Activated T-cell treated with anti-CD3 and anti-CD28 coated beads for 4 hours (primary cell): ENCODE data around the gene SIPA1L3.
"Not testable (repeated sequence)": the region's sequence is repeated elsewhere in the genome, so short reads cannot be mapped to it uniquely, and the experiment has no call there.

Experiments used
- DNase-seq: peaks from one replicate; pipeline ENCODE4 v3.0.0-alpha.2; 2020

The SIPA1L3 gene, protein sequence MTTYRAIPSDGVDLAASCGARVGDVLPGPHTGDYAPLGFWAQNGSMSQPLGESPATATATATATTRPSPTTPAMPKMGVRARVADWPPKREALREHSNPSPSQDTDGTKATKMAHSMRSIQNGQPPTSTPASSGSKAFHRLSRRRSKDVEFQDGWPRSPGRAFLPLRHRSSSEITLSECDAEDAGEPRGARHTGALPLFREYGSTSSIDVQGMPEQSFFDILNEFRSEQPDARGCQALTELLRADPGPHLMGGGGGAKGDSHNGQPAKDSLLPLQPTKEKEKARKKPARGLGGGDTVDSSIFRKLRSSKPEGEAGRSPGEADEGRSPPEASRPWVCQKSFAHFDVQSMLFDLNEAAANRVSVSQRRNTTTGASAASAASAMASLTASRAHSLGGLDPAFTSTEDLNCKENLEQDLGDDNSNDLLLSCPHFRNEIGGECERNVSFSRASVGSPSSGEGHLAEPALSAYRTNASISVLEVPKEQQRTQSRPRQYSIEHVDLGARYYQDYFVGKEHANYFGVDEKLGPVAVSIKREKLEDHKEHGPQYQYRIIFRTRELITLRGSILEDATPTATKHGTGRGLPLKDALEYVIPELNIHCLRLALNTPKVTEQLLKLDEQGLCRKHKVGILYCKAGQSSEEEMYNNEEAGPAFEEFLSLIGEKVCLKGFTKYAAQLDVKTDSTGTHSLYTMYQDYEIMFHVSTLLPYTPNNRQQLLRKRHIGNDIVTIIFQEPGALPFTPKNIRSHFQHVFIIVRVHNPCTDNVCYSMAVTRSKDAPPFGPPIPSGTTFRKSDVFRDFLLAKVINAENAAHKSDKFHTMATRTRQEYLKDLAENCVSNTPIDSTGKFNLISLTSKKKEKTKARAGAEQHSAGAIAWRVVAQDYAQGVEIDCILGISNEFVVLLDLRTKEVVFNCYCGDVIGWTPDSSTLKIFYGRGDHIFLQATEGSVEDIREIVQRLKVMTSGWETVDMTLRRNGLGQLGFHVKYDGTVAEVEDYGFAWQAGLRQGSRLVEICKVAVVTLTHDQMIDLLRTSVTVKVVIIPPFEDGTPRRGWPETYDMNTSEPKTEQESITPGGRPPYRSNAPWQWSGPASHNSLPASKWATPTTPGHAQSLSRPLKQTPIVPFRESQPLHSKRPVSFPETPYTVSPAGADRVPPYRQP (N-terminal part only)

DNA sequence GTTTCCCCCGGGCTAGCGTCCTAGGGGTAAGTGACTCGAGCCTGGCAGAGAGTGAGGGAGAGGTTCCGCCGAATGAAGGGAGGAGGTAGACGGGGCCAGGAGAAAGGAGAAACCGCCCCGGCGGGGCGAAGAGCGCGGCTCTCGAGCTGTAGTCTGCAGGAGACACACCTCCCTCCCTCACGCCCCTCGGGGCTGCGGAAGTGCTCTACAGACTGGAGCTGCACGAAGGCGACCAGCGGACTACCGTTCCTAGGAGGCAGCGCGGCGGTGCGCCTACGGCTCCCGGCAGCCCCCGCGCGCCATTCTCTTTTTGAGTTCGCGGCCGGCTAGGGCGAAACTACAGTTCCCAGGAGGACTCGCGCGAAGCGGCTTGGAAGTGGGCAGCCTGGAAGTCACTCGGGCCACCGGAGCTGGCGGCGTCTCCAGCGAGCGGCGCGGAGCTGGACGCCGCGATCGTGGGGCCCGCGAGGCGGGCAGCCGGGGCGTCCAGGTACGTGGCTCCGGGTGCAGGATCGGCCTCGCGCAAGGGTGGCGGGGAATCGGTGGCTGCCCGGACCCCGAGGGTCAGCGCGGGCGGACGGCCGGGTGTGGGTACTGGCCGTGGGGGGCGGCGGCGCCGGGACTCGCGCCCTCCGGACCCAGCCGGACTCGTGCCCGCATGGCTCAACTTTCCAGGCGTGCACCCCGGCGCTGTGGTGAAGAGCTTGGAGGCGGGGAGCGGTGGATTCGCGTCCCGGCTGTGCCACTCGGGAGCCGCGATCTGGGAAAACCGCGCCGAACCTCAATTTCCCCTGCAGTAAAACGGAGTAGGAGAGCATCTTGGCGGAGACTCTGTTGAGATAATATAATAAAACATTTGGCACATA lies at the start of gene SIPA1L3:
SIPA1L3 (plus strand) TSS at position 340 of the 866 bp plus-strand sequence. CDS start 174,358 bp downstream, outside the sequence.
- DNase-seq, result peak; percentile 85

DNA sequence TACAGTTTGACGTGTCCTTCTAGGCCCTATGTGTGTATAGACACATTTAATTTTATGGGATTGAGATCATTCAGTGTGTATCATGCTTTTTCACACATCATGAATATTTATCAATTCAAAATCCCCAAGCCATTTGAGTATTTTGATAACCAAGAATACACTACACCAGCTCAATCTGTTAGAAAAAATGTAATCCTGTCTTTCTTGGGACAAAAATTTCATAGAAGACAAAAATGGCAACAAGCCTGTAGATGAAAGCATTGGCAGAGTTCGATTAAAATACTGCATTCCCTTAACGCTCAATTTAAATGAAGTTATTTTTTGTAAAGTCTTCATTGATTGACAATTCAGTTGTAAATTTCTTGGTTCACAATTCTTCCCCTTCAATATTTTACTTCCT lies 42.5 kb upstream of the SIPA1L3 start:
- no peak for DNase-seq

DNA sequence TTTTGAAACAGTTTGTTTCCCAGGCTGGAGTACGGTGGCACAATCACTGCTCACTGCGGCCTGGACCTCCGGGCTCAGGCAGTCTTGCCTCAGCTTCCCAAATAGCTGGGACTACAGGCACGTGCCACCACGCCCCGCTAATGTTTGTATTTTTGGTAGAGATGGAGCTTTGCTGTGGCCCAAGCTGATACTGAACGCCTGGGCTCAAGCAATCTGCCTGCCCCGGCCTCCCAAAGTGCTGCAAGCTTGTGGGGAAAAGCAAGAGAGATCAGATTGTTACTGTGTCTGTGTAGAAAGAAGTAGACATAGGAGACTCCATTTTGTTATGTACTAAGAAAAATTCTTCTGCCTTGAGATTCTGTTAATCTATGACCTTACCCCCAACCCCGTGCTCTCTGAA lies 41.1 kb upstream of the SIPA1L3 start:
- DNase-seq, result not testable (repeated sequence)

DNA sequence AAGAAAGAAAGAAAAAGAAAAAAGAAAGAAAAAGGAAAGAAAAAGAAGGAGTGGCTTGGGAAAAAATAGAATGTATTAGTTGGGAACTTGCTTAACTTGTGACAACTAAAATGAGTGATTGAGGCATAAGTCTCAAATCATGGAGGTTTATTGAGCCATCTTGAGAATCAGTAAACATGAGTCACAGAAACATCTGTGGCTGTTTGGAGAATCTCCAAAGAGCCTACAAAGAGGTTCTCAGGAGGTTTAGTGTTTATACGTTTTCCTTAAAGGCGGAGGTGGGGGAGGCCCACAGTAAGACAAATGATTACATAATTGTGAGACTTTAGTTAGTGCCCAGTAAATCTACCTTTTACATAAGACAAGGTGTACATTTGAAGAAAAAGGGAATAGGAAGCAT lies 39.2 kb upstream of the SIPA1L3 start:
- no peak for DNase-seq

DNA sequence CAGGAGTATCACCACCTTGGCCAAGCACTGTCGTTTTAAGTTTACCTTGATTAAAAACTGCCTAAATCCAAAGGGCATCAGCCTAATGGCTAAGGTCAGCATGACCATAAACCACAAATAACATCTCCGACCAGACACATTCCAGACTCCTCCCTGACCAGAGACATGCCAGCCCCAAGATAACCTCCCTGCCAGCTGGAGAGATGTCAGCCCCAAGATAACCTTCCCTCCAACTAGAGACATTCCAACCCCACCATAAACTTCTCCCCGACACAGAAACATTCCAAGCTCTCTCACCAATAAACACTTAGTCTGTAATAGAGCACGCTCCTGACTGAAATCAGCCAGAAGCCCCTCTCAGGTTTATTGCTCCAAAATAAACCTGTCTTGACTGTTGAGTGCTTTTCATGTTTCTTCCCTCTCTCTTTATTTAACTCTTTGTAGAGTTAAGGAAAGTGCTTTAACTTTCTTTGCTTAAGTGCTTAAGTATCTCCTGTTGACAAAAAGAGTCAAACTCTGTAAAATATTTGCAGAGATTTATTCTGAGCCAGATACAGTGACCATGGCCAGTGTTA lies 37.2 kb upstream of the SIPA1L3 start:
- DNase-seq, result no peak

DNA sequence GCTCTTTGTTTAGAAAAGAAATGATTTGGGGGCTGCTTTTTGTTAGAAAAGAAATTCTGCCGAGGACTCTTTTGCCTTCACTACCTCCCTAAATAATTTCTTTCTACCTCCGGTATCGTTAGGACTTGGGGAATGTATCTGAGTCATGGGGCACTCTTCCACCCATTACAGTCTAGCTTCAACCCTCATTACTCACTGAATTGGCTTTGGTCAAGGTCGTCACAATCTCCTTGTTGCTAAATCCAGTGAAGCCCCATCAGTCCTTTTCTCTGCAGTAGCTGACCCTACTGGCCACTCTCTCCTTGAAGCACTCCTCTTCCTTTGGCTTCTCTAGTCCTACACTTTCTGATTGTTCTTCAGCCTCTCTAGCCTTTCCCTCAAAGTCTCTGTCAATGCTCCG lies 34.6 kb upstream of the SIPA1L3 start:
- no peak for DNase-seq

DNA sequence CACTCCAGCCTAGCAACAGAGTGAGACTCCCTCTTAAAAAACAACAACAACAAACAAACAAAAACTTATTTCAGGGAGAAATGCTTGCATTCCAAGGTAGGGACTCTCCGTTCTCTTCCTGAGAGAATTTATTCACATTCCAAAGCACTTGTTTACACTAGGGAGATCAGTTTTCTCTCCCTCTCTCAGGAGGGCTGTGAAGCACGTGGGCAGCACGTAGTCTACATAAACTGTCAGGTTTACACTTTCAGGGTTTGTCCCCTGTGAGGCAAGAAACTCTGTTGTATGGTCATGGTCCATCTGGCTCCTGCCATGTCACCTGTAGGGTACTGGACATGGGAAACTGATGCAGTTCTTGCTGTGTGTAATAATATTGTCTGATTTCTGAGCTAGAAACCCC lies 32.2 kb upstream of the SIPA1L3 start:
- DNase-seq, result no peak

DNA sequence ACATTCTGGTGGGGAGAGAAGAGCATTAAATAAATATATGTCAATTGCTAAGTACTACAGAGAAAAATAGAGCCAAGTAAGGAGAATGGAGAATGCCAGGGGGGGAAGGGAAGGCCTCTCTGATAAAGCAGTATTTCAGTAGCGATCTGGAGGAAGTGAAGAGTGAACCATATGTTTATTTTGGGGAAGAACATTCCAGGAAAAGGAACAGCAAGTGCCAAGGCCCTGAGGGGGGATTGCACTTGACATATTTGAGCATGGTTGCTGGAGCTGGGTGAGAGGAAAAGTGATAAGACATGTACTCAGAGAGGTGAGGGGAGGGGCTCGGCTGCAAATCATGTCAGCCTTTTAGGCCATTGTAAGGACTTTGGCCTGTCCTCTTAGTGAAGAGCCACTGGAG lies 31.0 kb upstream of the SIPA1L3 start:
- no peak for DNase-seq

DNA sequence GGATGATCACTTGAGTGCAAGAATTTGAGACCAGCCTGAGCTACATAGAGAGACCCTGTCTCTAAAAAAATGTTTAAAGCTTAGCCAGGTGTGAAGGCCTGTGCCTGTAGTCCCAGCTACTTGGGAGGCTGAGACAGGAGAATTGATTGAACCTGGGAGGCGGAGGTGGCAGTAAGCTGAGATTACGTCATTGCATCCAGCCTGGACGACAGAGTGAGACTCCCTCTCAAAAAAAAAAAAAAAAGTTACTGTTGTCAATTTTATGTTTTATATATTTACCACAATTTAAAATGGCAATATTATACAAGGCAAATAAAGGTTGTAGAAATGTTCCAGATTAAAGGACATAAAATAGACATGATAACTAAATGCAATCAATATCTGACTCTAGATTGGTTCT lies 29.9 kb upstream of the SIPA1L3 start:
- DNase-seq, result no peak

DNA sequence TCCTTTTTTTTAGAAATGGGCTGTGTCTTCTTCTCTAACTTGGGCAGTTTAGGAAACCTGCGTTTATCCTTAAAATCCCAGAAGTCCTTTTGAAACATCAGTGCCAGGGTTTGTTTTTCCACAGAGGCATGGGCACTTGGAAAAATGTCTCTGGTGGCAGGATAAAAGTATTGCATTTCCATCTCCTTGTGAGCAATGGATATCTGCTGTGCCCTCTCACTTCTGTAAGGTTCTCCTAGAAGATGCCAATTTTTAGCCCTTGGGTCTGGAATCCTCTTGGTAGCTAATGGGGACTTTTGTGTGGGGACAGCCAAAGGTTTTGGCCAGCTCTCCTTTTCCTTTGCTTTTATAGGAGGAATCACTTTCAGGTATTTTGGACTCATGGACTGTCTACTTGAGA lies 21.6 kb upstream of the SIPA1L3 start:
- DNase-seq, result no peak

DNA sequence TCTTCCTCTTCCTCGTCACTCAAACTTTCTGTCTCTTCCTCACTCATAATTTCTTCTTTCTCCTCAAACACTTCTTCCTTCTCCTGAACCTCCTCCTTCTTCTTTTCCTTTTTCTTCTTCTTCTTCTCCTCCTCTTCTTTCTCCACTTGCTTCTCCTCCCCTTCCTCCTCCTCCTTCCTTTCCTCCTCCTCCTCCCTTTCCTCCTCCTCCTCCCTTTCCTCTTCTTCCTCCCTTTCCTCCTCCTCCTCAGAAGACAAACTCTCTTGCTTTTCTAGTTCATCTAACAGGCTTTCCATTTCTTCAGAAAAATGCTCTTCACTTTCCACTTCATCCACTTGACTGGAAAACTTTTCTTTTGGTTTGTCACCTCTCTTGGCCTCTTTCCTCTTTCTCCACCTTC lies 20.4 kb upstream of the SIPA1L3 start:
- no peak for DNase-seq

DNA sequence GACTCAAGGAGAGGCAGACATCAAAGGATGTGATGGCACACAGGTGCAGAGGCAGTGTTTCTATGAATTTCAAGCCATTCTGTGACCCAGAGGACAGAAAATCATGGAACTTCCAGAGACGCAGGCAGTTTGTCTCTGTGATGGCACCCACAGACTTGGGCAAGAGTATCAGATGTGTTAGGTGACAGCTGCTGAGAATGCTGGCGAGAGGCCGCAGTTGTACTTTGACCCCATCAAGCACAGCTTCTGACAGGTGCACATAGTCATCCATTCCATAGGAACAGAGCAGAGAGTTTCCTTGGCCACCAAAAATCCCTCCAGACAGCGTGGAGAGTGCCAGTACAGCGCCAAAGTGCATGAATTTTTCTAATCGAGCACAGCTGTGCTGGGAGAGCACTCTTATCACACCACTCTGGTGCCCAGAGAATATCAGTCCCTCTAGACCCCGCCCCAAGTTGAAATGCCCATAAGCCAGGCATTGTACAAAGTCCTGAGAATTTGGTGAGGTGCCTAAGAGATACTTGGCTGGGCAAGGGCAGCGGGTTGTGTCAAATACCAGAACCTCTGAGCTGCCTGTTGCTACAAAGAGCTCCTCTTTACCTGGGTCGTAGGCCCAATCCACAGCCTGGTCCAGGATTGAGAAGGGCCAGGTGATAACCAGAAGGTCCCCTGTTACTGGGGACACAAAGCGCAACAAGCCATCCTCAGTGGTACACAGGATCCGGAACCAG lies 13.0 kb upstream of the SIPA1L3 start:
- no peak for DNase-seq

DNA sequence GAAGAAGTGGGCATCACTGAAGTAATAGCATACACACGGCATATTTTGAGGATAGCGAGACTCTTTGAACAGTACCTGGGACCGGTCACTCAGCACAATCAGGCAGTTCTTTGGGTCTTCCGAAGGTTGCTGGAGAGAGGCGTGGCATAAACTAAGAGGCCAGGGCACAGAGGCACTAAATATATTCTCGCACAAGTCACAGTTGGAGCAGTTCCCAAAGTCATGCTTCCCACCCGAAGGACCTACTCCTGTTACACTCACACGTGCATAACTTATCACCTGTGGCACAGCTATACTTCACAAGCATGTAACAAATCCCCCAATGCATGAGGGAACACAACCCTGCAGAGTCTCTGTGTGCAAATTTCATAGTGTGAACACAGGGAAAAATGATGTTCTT lies 10.8 kb upstream of the SIPA1L3 start:
- no peak for DNase-seq

DNA sequence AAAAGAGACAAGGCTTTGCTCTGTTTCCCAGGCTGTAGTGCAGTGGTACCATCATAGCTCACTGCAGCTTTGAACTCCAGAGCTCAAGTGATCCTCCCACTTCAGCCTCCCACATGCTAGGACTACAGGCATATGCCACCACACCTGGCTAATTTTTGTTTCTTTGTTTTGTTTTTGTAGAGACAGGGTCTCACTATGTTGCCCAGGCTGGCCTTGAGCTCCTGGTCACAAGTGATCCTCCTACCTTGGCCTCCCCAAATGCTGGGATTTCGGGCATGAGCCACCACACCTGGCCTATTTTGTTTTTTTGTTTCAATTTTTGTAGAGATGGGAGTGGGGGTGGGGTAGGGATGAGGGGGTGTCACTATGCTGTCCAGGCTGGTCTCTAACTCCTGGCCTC lies 7.6 kb upstream of the SIPA1L3 start:
- DNase-seq, result no peak

DNA sequence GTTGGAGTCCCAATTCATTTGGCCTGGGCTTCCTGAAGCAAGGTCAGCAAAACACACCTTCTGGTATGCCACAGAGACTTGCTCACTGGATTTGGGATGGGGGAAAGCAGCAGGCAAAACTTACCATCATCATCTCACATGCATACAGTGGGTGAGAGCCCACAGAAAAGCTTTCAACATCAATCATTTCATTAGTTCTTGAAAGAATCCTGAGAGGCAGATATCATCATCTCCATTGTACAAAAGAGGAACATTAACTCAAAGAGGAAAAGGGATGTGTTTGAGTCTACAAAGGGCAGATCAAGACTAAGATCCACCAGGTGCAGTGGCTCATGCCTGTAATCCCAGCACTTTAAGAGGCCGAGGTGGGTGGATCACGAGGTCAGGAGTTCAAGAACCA lies 7.0 kb upstream of the SIPA1L3 start:
- no peak for DNase-seq

DNA sequence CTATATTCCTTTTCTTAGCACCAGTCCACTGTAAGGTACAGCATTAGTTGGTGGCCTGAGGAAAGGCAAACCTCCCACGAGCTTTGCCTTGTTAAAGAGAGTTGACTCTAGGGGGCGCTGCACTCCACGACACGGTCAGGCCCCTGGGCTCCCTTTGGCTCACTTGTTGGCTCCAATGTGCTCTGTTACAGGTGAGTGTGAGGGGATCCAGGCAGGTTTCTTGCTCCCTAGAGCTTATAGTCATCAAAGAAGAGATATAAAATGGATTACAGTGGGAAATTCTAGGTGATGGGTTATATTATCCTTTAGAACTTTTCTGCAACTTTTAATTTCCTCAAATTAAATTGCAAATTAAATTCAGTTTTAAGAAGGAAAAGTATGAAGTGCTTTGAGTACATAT lies 4.3 kb upstream of the SIPA1L3 start:
- DNase-seq, result peak; percentile 80

DNA sequence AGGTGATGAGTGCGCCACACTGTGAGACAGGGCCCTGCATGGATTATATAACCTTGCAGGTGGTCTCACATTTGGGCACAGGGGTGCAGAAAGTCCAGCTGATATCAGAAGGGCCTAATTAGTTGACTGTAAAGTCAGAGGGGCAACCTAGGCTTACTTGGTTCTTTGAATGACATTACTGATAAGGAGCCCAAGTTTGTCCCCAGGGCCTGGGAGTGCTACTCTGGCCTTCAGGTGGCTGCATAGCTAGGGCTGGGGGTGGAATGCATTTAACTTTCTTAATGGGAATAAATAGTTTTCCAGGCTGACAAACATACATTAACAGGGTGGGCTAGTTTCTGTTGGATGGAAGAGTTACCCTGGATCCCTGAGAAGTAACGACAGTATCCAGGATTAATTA lies 3.9 kb upstream of the SIPA1L3 start:
- DNase-seq, result no peak

DNA sequence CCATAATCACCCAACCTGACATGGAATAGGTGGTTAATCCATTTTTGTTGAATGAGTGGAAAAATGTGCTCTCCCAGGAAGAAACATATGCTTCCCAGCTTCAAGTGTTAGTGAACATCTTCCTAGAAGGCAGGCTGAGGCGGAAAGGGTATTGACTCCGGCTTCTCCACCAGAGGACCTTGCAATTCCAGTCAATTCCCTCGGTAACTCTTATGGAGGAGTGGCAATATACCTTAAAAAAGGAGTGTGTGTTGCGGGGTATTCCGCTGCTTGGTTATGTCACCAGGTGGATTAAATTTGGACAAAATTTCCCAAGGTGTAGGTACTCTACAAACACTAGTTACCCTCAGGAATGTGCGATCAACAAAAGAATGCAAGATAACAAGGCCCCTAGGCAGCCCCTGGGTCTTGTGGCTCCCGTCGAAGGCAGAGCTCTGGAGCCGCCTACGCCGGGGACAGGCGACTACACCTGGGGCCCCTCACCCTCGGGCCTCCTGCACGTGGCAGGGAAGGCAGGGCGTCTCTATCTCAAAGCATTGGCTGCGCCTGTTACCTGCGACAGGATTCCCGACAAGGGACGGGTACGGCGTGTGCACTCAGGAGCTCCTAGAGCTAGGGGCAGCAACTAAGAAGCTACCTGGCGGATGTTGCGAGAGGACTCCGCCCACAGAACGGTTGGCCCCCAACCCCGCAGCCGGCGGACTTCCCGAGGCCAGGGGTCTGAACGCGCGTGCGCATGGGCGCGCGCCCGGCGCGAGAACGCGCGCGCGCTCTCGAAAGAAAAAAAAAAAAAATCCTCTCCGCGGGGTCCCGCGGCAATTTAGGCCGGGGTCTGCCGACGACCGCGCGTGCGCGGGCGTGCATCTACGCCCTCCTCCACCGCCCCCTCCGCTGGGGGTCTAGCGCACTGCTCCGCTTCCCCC lies 801 bp upstream of the SIPA1L3 start, which contains the start of gene WDR87:
WDR87 (minus strand) TSS at position 649 of the 923 bp plus-strand sequence. CDS start 8,355 bp downstream, outside the sequence.
- peak; percentile 6 for DNase-seq

DNA sequence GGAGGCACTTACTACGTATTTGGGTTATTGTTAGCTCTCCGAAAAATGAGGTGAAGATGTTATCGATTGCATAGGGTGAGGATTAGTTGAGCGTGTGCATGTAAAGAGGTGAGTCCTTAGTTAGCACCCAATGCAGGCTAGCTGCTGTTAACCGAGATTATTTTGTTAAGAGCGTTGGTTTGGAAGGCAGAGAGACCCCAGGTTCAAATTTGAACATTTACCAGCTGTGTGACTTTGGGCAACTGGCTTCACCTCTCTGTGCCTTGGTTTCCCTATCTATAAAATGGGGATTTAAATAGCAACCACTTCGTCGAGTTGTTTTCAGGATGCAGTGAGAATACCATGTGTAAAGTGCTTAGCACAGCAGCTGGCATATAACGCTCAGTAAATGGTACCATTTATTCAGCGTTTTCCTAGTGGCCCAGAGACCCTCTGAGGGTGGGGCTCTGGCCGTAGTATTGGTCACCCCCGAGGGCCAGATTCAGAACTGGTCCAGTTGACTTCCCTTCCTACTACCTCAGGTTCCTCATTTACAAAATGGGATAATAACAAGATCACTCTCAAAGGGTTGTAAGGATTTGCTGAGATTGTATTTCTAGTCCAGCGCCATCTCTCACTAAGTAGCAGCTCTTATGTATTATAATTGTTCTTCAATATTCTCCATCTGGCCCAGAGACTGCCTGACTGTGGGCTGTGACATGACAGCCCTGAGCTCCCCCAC lies 887 bp downstream of the SIPA1L3 start:
- no peak for DNase-seq
